OCI-M2 (cell line): ENCODE data around the gene ELAVL1.

Source experiments
- DNase-seq: peaks from one replicate; lab custom pipeline; 2025; ENCODE audit not compliant: unreplicated experiment; lab: John Stamatoyannopoulos, UW

Gene ELAVL1

GRCh38 chr19:7912697-7913564 is 92.5 kb downstream of the ELAVL1 start:
- DNase-seq, result no peak

DNA sequence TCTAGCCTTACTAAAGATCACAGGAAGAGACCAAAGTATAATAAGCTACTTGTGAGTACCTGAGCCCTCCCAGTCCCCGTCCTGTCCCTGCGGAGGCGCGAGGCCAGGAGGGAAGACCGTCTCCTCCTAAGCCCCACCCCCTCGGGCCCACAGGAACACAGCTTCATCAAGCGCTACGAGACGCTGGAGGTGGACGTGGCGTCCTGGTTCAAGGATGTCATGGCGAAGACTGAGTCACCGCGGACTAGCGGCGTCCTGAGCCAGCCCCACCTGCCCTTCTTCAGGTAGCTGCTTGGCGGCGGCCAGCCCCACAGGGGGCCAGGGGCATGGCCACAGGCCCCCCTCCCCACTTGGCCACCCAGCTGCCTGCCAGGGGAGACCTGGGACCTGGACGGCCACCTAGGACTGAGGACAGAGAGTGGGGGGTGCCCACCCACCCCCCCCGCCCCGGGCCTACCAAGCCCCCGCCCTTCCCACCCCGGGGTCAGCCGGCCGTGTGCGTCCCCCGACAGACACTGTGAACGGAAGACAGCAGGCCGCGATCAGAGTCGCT is 93.2 kb downstream of the ELAVL1 start:
- DNase-seq, result no peak

GRCh38 chr19:7911508-7912143 is 93.8 kb downstream of the ELAVL1 start:
- no peak for DNase-seq

GRCh38 chr19:7910321-7911161 is 94.9 kb downstream of the ELAVL1 start:
- DNase-seq, result no peak

GRCh38 chr19:7909471-7910067 is 95.9 kb downstream of the ELAVL1 start:
- no peak for DNase-seq

- DNase-seq, result no peak
Measured at GRCh38 chr19:7908742-7909461, 96.5 kb downstream of the ELAVL1 start.
